ENCODE measurements around the gene TTC9C.
"Not testable (repeated sequence)": the region's sequence is repeated elsewhere in the genome, so short reads cannot be mapped to it uniquely, and the experiment has no call there.

TTC9C gene

GRCh38 chr11:62728171-62728988 is at the start of gene TTC9C:
Gene TTC9C (plus strand): TSS chr11:62728486. CDS start chr11:62728849, 363 bp downstream.
- peak; percentile 63 for DNase-seq

- peak; percentile 90 for DNase-seq
Observed at GRCh38 chr11:62678770-62679696, 49.3 kb upstream of the TTC9C start, which contains the start of gene UBXN1. Gene UBXN1 (minus strand): TSS chr11:62679073. CDS start chr11:62678923, 150 bp downstream.

- DNase-seq = peak; percentile 78
Observed at GRCh38 chr11:62680825-62681240, 47.5 kb upstream of the TTC9C start.

DNA sequence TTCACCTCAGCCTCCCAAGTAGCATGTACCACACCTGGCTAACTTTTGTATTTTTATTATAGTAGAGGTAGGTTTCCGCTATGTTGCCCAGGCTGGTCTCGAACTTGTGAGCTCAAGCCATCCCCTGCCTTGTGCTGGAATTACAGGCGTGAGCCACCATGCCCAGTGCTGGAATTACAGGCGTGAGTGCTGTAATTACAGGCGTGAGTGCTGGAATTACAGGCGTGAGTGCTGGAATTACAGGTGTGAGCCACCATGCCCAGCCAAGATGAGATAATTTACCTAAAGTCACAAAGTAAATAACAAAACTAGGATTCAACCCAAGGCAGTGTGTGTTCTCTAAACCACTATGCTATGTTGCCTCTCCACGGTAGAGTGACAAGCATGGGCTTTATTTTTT is 45.8 kb upstream of the TTC9C start:
- DNase-seq = no peak

GRCh38 chr11:62687508-62688396 is 40.5 kb upstream of the TTC9C start:
- no peak for DNase-seq

DNA sequence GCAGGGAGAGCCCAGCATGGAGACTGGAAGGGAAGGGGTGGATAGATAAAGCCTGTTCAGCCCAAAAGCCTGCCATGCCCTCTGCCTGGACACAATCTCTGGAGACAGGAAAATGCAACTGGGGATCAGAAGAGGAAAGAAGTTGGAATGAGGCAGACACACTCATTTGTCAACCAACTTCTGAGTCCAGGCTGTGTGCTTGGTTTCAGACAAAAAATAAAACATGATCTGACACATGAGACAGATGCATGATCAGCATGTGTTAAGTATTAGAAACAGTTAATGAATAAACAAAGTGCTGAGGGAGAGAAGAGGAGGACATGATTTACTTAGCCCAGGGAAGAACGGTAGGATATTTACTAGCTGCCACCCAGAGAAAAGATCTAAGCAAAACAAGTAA is 39.8 kb upstream of the TTC9C start:
- DNase-seq = no peak

- DNase-seq = peak; percentile 56
Observed at GRCh38 chr11:62689421-62690183, 38.7 kb upstream of the TTC9C start, which contains the start of gene LRRN4CL. Gene LRRN4CL (minus strand): TSS chr11:62689530. CDS start chr11:62688508, 1,022 bp downstream.

GRCh38 chr11:62693624-62694023 is 34.7 kb upstream of the TTC9C start:
- DNase-seq = not testable (repeated sequence)

- peak; percentile 76 for DNase-seq
Observed at GRCh38 chr11:62694455-62695167, 33.7 kb upstream of the TTC9C start.

DNA sequence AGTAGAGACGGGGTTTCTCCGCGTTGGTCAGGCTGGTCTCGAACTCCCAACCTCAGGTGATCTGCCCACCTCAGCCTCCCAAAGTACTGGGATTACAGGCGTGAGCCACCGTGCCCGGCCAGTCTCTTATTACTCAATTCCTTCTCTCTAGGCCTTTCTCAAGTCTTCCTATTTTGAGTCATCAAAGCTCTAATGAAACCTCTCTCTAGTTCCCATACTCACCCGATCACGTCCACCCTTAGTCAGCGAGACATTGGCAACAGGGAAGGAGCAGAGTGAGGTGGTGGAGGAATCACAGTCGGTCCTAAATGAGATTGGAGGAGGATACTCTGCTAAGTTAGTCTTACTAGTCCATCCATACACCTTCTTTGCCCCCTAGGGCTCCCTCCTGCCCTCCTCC is 26.0 kb upstream of the TTC9C start:
- DNase-seq = no peak

DNA sequence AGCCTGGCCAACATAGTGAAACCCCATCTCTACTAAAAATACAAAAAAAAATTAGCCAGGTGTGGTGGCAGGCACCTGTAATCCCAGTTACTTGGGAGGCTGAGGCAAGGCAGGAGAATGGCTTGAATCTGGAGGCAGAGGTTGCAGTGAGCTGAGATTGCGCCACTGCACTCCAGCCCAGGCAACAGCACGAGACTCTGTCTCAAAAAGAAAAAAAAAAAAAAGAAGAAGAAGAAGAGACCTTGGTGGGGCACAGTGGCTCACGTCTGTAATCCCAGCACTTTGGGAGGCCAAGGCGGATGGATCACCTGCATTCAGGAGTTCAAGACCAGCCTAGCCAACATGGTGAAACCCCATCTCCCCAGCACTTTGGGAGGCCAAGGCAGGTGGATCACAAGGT is 24.4 kb upstream of the TTC9C start:
- DNase-seq = not testable (repeated sequence)

- no peak for DNase-seq
Observed at GRCh38 chr11:62705413-62705812, 22.9 kb upstream of the TTC9C start.

DNA sequence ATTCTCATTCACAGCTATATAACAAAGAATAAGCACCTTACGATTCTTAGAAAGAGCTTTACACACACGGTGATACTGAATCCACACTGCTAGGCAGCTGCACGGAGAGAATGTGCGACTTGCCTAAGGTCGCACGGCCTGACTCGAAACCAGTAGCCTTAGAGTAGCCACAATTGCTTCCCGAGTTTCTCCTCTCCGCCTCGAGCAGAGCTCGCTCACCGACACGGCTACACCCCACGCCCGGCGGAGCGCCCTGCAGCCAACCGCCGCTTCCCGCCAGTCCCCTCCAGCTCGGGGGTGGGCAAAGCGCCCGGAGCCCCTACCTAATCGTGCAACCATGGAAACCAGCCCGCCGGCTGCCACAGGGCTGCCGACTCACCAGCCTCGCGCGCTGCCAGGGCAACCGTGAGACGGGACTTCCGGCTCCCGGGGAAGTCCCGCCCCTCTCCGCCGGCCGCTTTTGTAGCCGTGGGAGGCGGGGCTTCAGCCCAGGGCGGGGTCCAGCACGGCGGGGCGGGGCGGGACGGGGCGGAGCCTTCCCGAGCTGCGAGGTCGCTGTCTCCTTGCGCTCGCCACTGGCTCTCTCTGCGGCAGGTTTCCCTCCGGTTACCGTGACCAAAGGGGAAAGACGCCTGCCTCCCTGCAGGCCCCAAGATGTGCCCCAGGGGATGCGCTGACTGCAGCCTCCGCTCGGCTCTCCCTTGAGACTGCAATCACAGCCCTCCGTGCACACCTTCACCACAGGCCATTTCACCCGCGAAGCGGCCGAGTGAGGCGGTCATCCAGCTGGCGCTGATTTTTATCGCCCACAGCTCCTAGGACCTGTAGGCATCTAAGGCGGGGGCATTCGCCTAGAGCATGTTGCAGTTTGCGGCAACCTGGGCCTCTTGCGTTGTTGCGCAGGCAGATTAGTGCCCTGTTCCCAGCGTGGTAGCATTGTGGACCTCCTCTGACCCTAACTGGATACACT is 22.1 kb upstream of the TTC9C start:
- peak; percentile 91 for DNase-seq

GRCh38 chr11:62706850-62707247 is 21.4 kb upstream of the TTC9C start:
- no peak for DNase-seq

DNA sequence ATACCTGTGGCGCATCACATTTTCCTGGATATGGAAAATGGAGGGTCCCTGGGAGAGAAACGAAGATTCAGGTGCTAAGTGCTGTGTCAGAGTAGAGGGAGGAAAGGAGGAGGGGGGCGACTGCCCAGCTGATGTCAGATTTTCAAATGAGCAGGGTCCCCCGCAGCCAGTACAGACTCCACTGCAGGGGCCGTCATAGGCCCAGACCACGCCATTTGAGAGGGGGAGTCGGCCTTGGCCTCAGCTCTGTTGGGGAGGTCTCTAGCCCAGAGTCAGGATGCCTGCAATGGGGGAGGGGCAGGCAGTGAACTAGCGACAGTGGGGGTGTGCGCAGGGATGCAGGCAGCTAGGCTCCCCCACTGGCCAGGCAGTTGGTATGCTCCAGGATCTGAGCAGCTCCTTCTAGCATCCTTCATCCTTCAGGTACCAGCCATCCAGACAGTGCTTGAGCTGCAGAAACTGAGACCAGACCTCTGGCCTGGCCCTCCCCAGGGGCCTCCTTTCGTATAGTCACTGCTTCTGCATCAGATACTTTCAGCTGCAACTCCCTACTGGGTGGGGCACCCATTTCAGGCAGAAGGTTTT is 20.9 kb upstream of the TTC9C start, which contains the start of the genes BSCL2 and GNG3:
Gene BSCL2 (minus strand): TSS at position 148 of the 585 bp plus-strand sequence. CDS start 229 bp downstream, outside the sequence.
Gene GNG3 (plus strand): TSS at position 400 of the 585 bp plus-strand sequence. CDS start 620 bp downstream, outside the sequence.
- no peak for DNase-seq

GRCh38 chr11:62708392-62708791 is 19.9 kb upstream of the TTC9C start:
- DNase-seq = no peak

DNA sequence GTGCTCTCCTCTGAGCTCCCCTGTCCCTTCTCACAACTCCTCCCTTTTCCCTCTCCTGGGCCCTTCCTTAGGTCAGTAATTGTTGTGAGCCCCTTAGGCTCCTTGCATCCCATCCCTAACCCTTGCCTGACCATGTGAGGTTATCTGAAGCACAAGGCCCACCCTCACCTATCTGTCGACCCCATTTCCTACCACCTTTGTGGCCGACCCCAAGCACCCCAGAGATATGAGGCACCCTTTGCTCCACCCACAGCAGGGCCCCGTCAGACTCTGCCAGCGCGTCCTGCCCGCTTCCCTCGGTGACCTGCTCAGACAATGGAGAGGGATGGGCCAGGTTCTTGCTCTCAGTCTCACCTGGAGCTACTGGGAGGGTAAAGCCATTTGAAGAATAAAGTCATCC is 19.5 kb upstream of the TTC9C start:
- DNase-seq = no peak

- DNase-seq = no peak
Observed at GRCh38 chr11:62709247-62710000, 18.9 kb upstream of the TTC9C start.
